Measurements from ENCODE around the gene RWDD2A. TPM values are rescaled to one million over a fixed set of nuclear protein-coding genes. Genes with fewer than 3 reads are reported as not detected.

Gene RWDD2A
- total and polyA plus RNA-seq, 2 of the 8 experiments (the other 6 are each of a cell fraction or from before 2014, with no cell fraction given), result 2.1 to 3.6 TPM

DNA sequence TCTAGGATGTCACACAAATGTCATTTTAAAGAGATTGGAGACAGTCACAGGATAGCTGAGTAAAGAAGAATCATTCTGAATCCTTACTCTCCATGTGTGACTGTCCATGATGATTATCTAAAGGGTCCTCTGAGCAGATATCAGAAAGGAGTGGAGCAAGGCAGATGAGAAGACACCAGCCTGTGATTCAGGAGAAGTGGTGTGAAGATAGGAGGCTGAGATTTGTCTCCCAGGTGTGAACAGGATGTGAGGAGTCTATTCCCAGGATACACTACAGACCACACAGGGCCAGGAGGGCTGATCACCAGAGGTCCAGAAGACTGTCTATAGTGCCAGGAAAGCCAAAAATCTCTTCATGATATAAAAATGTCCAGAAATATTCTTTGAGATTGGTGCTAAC, 27.0 kb downstream of the RWDD2A start (continued):
- no peak for TF ChIP-seq POU5F1 (IDR thresholded peaks at IDR 0.05; ENCODE audit: low read depth, low read length)

All from H1 (cell line).